Astrocyte (in vitro differentiated cells and primary cell): Measurements from ENCODE around the gene PTK7. TPM values are rescaled to one million over a fixed set of nuclear protein-coding genes. Genes with fewer than 3 reads are reported as not detected.

Experiments used
- DNase-seq: peaks from one replicate; pipeline ENCODE4 v3.0.0-alpha.2; 2010; ENCODE audit warnings: low read depth
- FAIRE-seq: peaks from 2 replicates; lab custom pipeline; 2011; peaks lifted over from hg19 to GRCh38; lab: Jason Lieb, UNC
- H2AFZ ChIP-seq: 2 replicates; pipeline ENCODE4 v1.6.0; 2012; ENCODE audit warnings: low read depth, low read length, inconsistent platforms
- H3K27ac ChIP-seq: 2 replicates; pipeline ENCODE4 v1.5.1; 2011; ENCODE audit warnings: low read depth, low read length, inconsistent platforms
- H3K27me3 ChIP-seq: 2 replicates; pipeline ENCODE4 v1.6.0; 2011; ENCODE audit warnings: low read length, inconsistent platforms; ENCODE audit not compliant: insufficient read depth
- H3K36me3 ChIP-seq: 2 replicates; pipeline ENCODE4 v1.5.1; 2011; ENCODE audit warnings: low read length, inconsistent platforms; ENCODE audit not compliant: insufficient read depth
- H3K4me1 ChIP-seq: 2 replicates; pipeline ENCODE4 v1.5.1; 2011; ENCODE audit warnings: low read length, inconsistent platforms; ENCODE audit not compliant: insufficient read depth
- H3K4me2 ChIP-seq: 2 replicates; pipeline ENCODE4 v1.6.0; 2012; ENCODE audit warnings: low read length, inconsistent platforms
- H3K4me3 ChIP-seq: 2 replicates; pipeline ENCODE4 v1.5.1; 2011; ENCODE audit warnings: low read depth, mild to moderate bottlenecking, low read length, inconsistent platforms; ENCODE audit not compliant: insufficient read depth
- H3K79me2 ChIP-seq: 2 replicates; pipeline ENCODE4 v1.6.0; 2012; ENCODE audit warnings: mild to moderate bottlenecking, low read length, inconsistent platforms; ENCODE audit not compliant: insufficient read depth
- H3K9ac ChIP-seq: 2 replicates; pipeline ENCODE4 v1.6.0; 2012; ENCODE audit warnings: mild to moderate bottlenecking, low read length, inconsistent platforms
- H3K9me3 ChIP-seq: 2 replicates; pipeline ENCODE4 v1.5.1; 2012; ENCODE audit warnings: low read depth, mild to moderate bottlenecking, low read length, inconsistent platforms; ENCODE audit not compliant: insufficient read depth
- H4K20me1 ChIP-seq: 2 replicates; pipeline ENCODE4 v1.6.0; 2012; ENCODE audit warnings: low read length, inconsistent platforms; ENCODE audit not compliant: insufficient read depth
- H3K27ac Mint-ChIP-seq: one replicate; pipeline ENCODE4 v1.8.0; 2021; ENCODE audit warnings: mild to moderate bottlenecking, mixed read lengths; ENCODE audit not compliant: unreplicated experiment
- H3K27me3 Mint-ChIP-seq: one replicate; pipeline ENCODE4 v1.8.0; 2021; ENCODE audit warnings: low read depth, mixed read lengths; ENCODE audit not compliant: unreplicated experiment
- H3K36me3 Mint-ChIP-seq: one replicate; pipeline ENCODE4 v1.8.0; 2021; ENCODE audit warnings: low read depth, mixed read lengths; ENCODE audit not compliant: unreplicated experiment
- H3K4me1 Mint-ChIP-seq: one replicate; pipeline ENCODE4 v1.8.0; 2021; ENCODE audit warnings: low read depth, mixed read lengths; ENCODE audit not compliant: unreplicated experiment
- H3K4me3 Mint-ChIP-seq: one replicate; pipeline ENCODE4 v1.8.0; 2021; ENCODE audit warnings: mild to moderate bottlenecking, moderate library complexity, mixed read lengths; ENCODE audit not compliant: unreplicated experiment
- H3K9me3 Mint-ChIP-seq: one replicate; pipeline ENCODE4 v1.8.0; 2021; ENCODE audit warnings: mild to moderate bottlenecking, mixed read lengths; ENCODE audit not compliant: unreplicated experiment
- EZH2 ChIP-seq: IDR thresholded peaks from 2 replicates; pipeline ENCODE4 v1.6.1; 2012; ENCODE audit warnings: mild to moderate bottlenecking, low read length, inconsistent platforms; ENCODE audit not compliant: insufficient read depth
- total RNA-seq: library from RNA; stranded (reverse); gene quantifications from 2 replicates; pipeline ENCODE4 v1.2.1, GENCODE V29; 2021
- TF ChIP-seq, protein P1 (sequence below): IDR thresholded peaks from 2 replicates; pipeline ENCODE4 v1.5.1; 2011; ENCODE audit warnings: low read depth, mild to moderate bottlenecking, inconsistent platforms, low read length, moderate library complexity; ENCODE audit not compliant: insufficient read depth

The PTK7 gene
- total RNA-seq, 1 donor from 2014 or later, result 506 TPM

DNA sequence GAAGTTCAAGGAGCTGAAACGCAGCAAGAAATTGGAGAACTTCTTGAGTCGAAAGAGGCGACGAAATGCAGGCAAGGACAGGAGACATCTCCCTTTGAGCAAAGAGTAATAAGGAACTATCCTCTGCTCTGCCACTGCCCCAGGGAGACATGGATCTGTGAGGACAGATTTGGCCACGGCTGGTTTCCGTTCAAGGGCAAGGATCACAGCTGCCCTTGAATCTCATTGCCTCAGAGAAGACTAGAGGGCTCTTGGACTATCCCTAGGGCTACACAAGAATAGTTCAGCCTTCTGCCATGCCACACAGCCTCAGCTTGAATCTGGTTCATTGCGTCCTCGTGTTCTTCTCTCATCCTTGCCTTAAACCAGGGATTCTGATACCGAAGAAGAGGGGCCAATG, 47.0 kb upstream of the PTK7 start:
- H3K27me3 Mint-ChIP-seq, result no peaks in the 10 kb centered on the region
- no peak overlapping the region for H3K4me3 Mint-ChIP-seq
- Histone ChIP-seq H3K4me3 (no peak overlapping the region), H2AFZ (no peak overlapping the region), H3K27ac (no peak overlapping the region), H3K9me3 (no peaks in the 10 kb centered on the region), H4K20me1 (peaks cover 44% of the 10 kb centered on the region), H3K4me1 (no peaks in the 10 kb centered on the region), H3K79me2 (peaks cover 14% of the 10 kb centered on the region), H3K36me3 (peaks cover 51% of the 10 kb centered on the region), H3K27me3 (no peaks in the 10 kb centered on the region), H3K4me2 (no peak overlapping the region), H3K9ac (no peak overlapping the region)
- no peak overlapping the region for H3K27ac Mint-ChIP-seq
- H3K9me3 Mint-ChIP-seq, result no peaks in the 10 kb centered on the region
- no peak for TF ChIP-seq EZH2
- TF ChIP-seq, protein P1, sequence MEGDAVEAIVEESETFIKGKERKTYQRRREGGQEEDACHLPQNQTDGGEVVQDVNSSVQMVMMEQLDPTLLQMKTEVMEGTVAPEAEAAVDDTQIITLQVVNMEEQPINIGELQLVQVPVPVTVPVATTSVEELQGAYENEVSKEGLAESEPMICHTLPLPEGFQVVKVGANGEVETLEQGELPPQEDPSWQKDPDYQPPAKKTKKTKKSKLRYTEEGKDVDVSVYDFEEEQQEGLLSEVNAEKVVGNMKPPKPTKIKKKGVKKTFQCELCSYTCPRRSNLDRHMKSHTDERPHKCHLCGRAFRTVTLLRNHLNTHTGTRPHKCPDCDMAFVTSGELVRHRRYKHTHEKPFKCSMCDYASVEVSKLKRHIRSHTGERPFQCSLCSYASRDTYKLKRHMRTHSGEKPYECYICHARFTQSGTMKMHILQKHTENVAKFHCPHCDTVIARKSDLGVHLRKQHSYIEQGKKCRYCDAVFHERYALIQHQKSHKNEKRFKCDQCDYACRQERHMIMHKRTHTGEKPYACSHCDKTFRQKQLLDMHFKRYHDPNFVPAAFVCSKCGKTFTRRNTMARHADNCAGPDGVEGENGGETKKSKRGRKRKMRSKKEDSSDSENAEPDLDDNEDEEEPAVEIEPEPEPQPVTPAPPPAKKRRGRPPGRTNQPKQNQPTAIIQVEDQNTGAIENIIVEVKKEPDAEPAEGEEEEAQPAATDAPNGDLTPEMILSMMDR, result no peak
- peaks cover 3% of the 10 kb centered on the region for H3K4me1 Mint-ChIP-seq
- no peak for DNase-seq
- H3K36me3 Mint-ChIP-seq, result peaks cover 19% of the 10 kb centered on the region
- FAIRE-seq, result no peak

DNA sequence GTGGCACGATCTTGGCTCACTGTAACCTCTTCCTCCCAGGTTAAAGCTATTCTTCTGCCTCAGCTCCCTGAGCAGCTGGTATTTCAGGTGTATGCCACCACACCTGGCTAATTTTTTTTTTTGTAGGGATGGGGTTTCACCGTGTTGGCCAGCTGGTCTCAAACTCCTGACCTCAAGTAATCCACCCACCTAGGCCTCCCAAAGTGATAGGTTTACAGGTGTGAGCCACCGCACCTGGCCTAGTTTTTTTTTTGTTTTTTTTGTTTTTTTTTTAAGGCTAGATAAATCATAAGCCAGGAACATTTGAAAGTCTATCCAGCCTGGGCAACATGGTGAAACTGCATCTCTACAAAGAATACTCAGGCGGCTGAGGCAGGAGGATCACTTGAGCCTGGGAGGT, 43.8 kb upstream of the PTK7 start:
- FAIRE-seq, result no peak
- TF ChIP-seq EZH2, result no peak
- TF ChIP-seq, protein P1, result no peak
- H3K36me3 ChIP-seq, result peaks cover 32% of the 10 kb centered on the region

DNA sequence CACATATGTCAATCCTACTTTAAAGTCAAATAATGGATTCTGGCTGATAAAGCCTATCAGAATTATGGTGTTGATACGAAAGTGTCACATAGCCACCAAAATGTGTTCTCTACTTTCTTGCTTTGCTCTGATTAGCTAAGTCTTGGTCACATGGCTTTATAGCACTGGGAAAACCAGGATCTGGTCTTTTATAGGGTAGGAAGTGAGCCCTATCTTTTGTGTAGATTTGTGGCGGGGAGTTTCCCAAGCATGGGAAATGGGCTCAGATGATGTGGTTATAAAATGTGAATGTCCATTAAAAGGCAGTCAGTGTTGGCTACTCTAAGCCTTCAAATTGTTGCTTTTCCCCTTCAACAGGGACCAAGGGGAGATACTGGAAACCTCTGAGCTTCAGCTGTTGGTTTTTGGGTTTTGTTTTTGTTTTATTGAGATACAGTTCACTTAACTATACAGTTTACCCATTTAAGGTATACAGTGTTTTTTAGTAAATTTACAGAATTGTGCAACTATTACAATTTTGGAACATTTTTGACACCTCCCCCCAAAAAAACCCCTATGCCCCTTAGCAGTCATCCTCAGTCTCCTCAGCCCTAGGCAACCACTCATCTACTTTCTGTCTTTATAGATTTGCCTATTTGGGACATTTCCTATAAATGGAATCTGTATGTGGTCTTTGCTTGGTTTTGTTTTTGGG, 42.5 kb upstream of the PTK7 start:
- H3K4me1 ChIP-seq, result no peaks in the 10 kb centered on the region
- no peak overlapping the region for H3K4me3 ChIP-seq
- no peak overlapping the region for H2AFZ ChIP-seq
- no peak overlapping the region for H3K27ac ChIP-seq
- TF ChIP-seq, protein P1, result no peak
- no peak for TF ChIP-seq EZH2
- H3K9ac ChIP-seq, result no peak overlapping the region
- H3K4me3 Mint-ChIP-seq, result no peak overlapping the region
- H3K9me3 ChIP-seq, result no peaks in the 10 kb centered on the region
- H3K4me1 Mint-ChIP-seq, result no peaks in the 10 kb centered on the region
- no peak for FAIRE-seq
- DNase-seq, result no peak
- no peak overlapping the region for H3K4me2 ChIP-seq
- H3K27ac Mint-ChIP-seq, result no peak overlapping the region
- peaks cover 27% of the 10 kb centered on the region for H3K36me3 ChIP-seq
- H3K27me3 ChIP-seq, result no peaks in the 10 kb centered on the region
- H3K79me2 ChIP-seq, result peaks cover 5% of the 10 kb centered on the region
- H4K20me1 ChIP-seq, result peaks cover 29% of the 10 kb centered on the region
- H3K27me3 Mint-ChIP-seq, result no peaks in the 10 kb centered on the region
- H3K36me3 Mint-ChIP-seq, result peaks cover 23% of the 10 kb centered on the region
- H3K9me3 Mint-ChIP-seq, result no peaks in the 10 kb centered on the region

More for the DNA sequence above, 43.8 kb upstream of the PTK7 start:
- Mint-ChIP-seq H3K9me3 (no peaks in the 10 kb centered on the region), H3K36me3 (peaks cover 19% of the 10 kb centered on the region), H3K4me1 (no peaks in the 10 kb centered on the region), H3K27ac (no peak overlapping the region), H3K4me3 (no peak overlapping the region), H3K27me3 (no peaks in the 10 kb centered on the region)
- Histone ChIP-seq H3K27ac (no peak overlapping the region), H3K4me2 (no peak overlapping the region), H3K27me3 (no peaks in the 10 kb centered on the region), H3K9me3 (no peaks in the 10 kb centered on the region), H3K79me2 (peaks cover 5% of the 10 kb centered on the region), H3K4me1 (no peaks in the 10 kb centered on the region), H4K20me1 (peaks cover 34% of the 10 kb centered on the region), H3K9ac (no peak overlapping the region), H3K4me3 (no peak overlapping the region), H2AFZ (no peak overlapping the region)
- DNase-seq, result no peak
